GM12878 (cell line): ENCODE measurements around the gene TIMM50. TPM values are rescaled to one million over a fixed set of nuclear protein-coding genes. Genes with fewer than 3 reads are reported as not detected.
A peak's percentile ranks its signal among the peaks of the same experiment; 100 is the strongest.

Source experiments
- ATAC-seq: fragments of 200-7000 bp; cut with Tn5 transposase; 3 replicates; pipeline ENCODE4 v1.9.1; 2020; ENCODE audit warnings: mild to moderate bottlenecking, moderate library complexity
- BruUV-seq: library from RNA; stranded (reverse); fragments of 400-500 nt; replicated peaks from 2 replicates; lab custom pipeline; 2021; lab: Mats Ljungman, UMichigan
- CTCF ChIA-PET: fragments of 300-600 bp; sonication (Branson Sonifier 250); formaldehyde crosslinking; extraction: SDS; loops from one replicate; lab custom pipeline; 2021; ENCODE audit warnings: inconsistent platforms; lab: Yijun Ruan, JAX
- POLR2A ChIA-PET: fragments of 350-600 bp; formaldehyde crosslinking; extraction: SDS; loops from one replicate; lab custom pipeline; 2021; ENCODE audit warnings: inconsistent platforms; lab: Charles Lee
- RAD21 ChIA-PET: fragments of 300-600 bp; sonication (Branson Sonifier 250); formaldehyde crosslinking; loops from one replicate; lab custom pipeline; 2023; ENCODE audit warnings: antibody characterized with exemption; ENCODE audit not compliant: unreplicated experiment; lab: Charles Lee
- SMC1A ChIA-PET: fragments of 300-600 bp; sonication (Branson Sonifier 250); formaldehyde crosslinking; loops from one replicate; lab custom pipeline; 2023; ENCODE audit not compliant: unreplicated experiment, uncharacterized antibody; lab: Charles Lee
- DNase-seq: peaks from one replicate; pipeline ENCODE4 v3.0.0-alpha.2; 2011; ENCODE audit warnings: low read depth, low spot score
- FAIRE-seq: peaks from 3 replicates; lab custom pipeline; 2011; peaks lifted over from hg19 to GRCh38; lab: Jason Lieb, UNC
- H2AFZ ChIP-seq: 2 replicates; pipeline ENCODE4 v1.6.0; 2011; ENCODE audit warnings: low read depth, low read length, control low read depth; ENCODE audit not compliant: control insufficient read depth
- H3K27ac ChIP-seq: 2 replicates; pipeline ENCODE4 v1.5.1; 2011; ENCODE audit warnings: control low read depth; ENCODE audit not compliant: control insufficient read depth, insufficient read depth
- H3K27me3 ChIP-seq, 2 experiments: replicated peaks in 1 of 2; 2 replicates each; pipeline versions ENCODE4 v1.6.0 to v1.6.1; 2011; ENCODE audit warnings: low read length in 1 of 2; ENCODE audit not compliant: control insufficient read depth in 2 of 2, insufficient read depth in 2 of 2
- H3K36me3 ChIP-seq, 2 experiments: 2 replicates each; pipeline ENCODE4 v1.5.1; 2011; ENCODE audit warnings: low read length in 1 of 2; ENCODE audit not compliant: control insufficient read depth in 2 of 2, insufficient read depth in 2 of 2
- H3K4me1 ChIP-seq: 2 replicates; pipeline ENCODE4 v1.6.1; 2011; ENCODE audit warnings: mild to moderate bottlenecking, low read length, moderate library complexity, mixed read lengths; ENCODE audit not compliant: control insufficient read depth, insufficient read depth
- H3K4me2 ChIP-seq: 2 replicates; pipeline ENCODE4 v1.6.0; 2011; ENCODE audit warnings: control low read depth; ENCODE audit not compliant: control insufficient read depth, insufficient read depth
- H3K4me3 ChIP-seq: fragments of 200-600 bp; sonication (generic); 2 replicates; pipeline ENCODE4 v1.5.1; 2016
- H3K79me2 ChIP-seq: 2 replicates; pipeline ENCODE4 v1.6.0; 2011; ENCODE audit warnings: low read length; ENCODE audit not compliant: control insufficient read depth, insufficient read depth
- H3K9ac ChIP-seq: 2 replicates; pipeline ENCODE4 v1.8.0; 2011; ENCODE audit warnings: low read length, control low read depth, mixed read lengths; ENCODE audit not compliant: control insufficient read depth, insufficient read depth
- H3K9me3 ChIP-seq: replicated peaks from 3 replicates; pipeline ENCODE4 v1.5.1; 2011; ENCODE audit warnings: mild to moderate bottlenecking, low read length; ENCODE audit not compliant: control insufficient read depth, insufficient read depth
- H4K20me1 ChIP-seq: 2 replicates; pipeline ENCODE4 v1.6.0; 2011; ENCODE audit not compliant: control insufficient read depth, insufficient read depth
- ATF7 ChIP-seq: fragments of 450-650 bp; IDR thresholded peaks from 2 replicates; pipeline ENCODE4 v1.6.1; 2016; ENCODE audit warnings: low read depth, mild to moderate bottlenecking
- CHD4 ChIP-seq: fragments of 200-600 bp; sonication (generic); IDR thresholded peaks from 2 replicates; pipeline ENCODE4 v1.6.1; 2016; ENCODE audit warnings: mild to moderate bottlenecking
- CREB1 ChIP-seq: IDR thresholded peaks from 2 replicates; pipeline ENCODE4 v1.6.1; 2012; ENCODE audit warnings: low read depth, mild to moderate bottlenecking, inconsistent platforms
- GATAD2B ChIP-seq: fragments of 450-650 bp; conservative IDR thresholded peaks from 2 replicates; pipeline ENCODE4 v1.6.1; 2017; ENCODE audit warnings: low read depth, mild to moderate bottlenecking, moderate library complexity
- IKZF1 ChIP-seq: fragments of 450-650 bp; conservative IDR thresholded peaks from 2 replicates; pipeline ENCODE4 v1.6.1; 2017; ENCODE audit warnings: antibody characterized with exemption, mild to moderate bottlenecking
- IKZF2 ChIP-seq, 2 experiments: fragments of 450-650 bp; IDR thresholded peaks; 2 replicates each; pipeline ENCODE4 v1.6.1; 2017; ENCODE audit warnings: mild to moderate bottlenecking in 2 of 2, moderate library complexity in 2 of 2
- JUNB ChIP-seq: IDR thresholded peaks from 2 replicates; pipeline ENCODE4 v1.6.1; 2016; ENCODE audit warnings: antibody characterized with exemption, mild to moderate bottlenecking
- LARP7 ChIP-seq: fragments of 450-650 bp; IDR thresholded peaks from 2 replicates; pipeline ENCODE4 v1.6.1; 2017; ENCODE audit warnings: mild to moderate bottlenecking
- POLR2AphosphoS2 ChIP-seq: IDR thresholded peaks from 2 replicates; pipeline ENCODE4 v1.6.1; 2011; ENCODE audit warnings: low read depth, mild to moderate bottlenecking, low read length, improper control_type of control experiment, moderate library complexity
- RELA ChIP-seq: fragments of 450-650 bp; IDR thresholded peaks from 2 replicates; pipeline ENCODE4 v1.8.0; 2014; ENCODE audit warnings: borderline replicate concordance; ENCODE audit not compliant: partially characterized antibody
- SMARCA5 ChIP-seq: fragments of 450-650 bp; IDR thresholded peaks from 2 replicates; pipeline ENCODE4 v1.6.1; 2017; ENCODE audit warnings: mild to moderate bottlenecking
- STAT1 ChIP-seq: fragments of 450-650 bp; conservative IDR thresholded peaks from 2 replicates; pipeline ENCODE4 v1.6.1; 2014; ENCODE audit warnings: antibody characterized with exemption, mild to moderate bottlenecking
- TARDBP ChIP-seq: IDR thresholded peaks from 2 replicates; pipeline ENCODE4 v1.6.1; 2016; ENCODE audit warnings: borderline replicate concordance
- TCF3 ChIP-seq: IDR thresholded peaks from 2 replicates; pipeline ENCODE4 v1.6.1; 2012; ENCODE audit warnings: low read depth, mild to moderate bottlenecking, low read length, borderline replicate concordance; ENCODE audit not compliant: insufficient read depth
- TCF7 ChIP-seq: IDR thresholded peaks from 2 replicates; pipeline ENCODE4 v1.6.1; 2014; ENCODE audit warnings: antibody characterized with exemption, borderline replicate concordance
- ZNF384 ChIP-seq: IDR thresholded peaks from 2 replicates; pipeline ENCODE4 v1.6.1; 2012; ENCODE audit warnings: low read depth, mild to moderate bottlenecking, low read length, improper control_type of control experiment, borderline replicate concordance
- WGBS: methylation state at CpG from one replicate; pipeline ENCODE4 v1.1.6; 2016; ENCODE audit warnings: low lambda C conversion rate; ENCODE audit not compliant: insufficient replicate concordance, insufficient coverage; ENCODE audit errors: missing lambda C conversion rate; 5-methylcytosine and 5-hydroxymethylcytosine counted together
- in situ Hi-C: fragments of 300-500 bp; cut with MboI; formaldehyde crosslinking; loops from 9 replicates; pipeline ENCODE4 v1.14.3; 2018; ENCODE audit warnings: mixed read lengths
- intact Hi-C: fragments of 100-400 bp; cut with micrococcal nuclease; formaldehyde crosslinking; loops from one replicate; pipeline ENCODE4 v1.14.2; 2022; ENCODE audit not compliant: unreplicated experiment
- polyA plus RNA-seq, 11 experiments: library from polyadenylated mRNA; depleted of rRNA in 4 of 11; unstranded in 6 of 11; stranded (reverse) in 5 of 11; fragments of >200 nt; fragmentation: Nextera tagmentation in 4 of 11; fragmentation: Illumina TruSeq in 1 of 11; extraction: Ambion mirVana in 4 of 11; extraction: Trizol in 1 of 11; gene quantifications; 1 replicate in 1 of 11; 2 replicates in 10 of 11; pipeline versions ENCODE4 v1.2.1 to v1.2.3, GENCODE V29; 2011 to 2016; ENCODE audit warnings: inconsistent platforms in 2 of 11, missing spikeins in 2 of 11, low read depth in 1 of 11
- total RNA-seq, 4 experiments: library from RNA; depleted of rRNA in 3 of 4; stranded (reverse); fragments of >200 nt in 3 of 4; fragmentation: Illumina TruSeq in 1 of 4; extraction: Trizol in 1 of 4; gene quantifications; 2 replicates each; pipeline versions ENCODE4 v1.2.1 to v1.2.3, GENCODE V29; 2013 to 2021
- TF ChIP-seq, protein P1 (sequence below): IDR thresholded peaks from 2 replicates; pipeline ENCODE4 v1.6.1; 2012; ENCODE audit warnings: low read depth, low read length, improper control_type of control experiment
- TF ChIP-seq, protein P2 (sequence below): IDR thresholded peaks from 2 replicates; pipeline ENCODE4 v1.6.1; 2012; ENCODE audit warnings: low read depth, low read length, improper control_type of control experiment
- TF ChIP-seq, protein P3 (sequence below): fragments of 450-650 bp; IDR thresholded peaks from 2 replicates; pipeline ENCODE4 v1.6.1; 2016; ENCODE audit warnings: mild to moderate bottlenecking
- TF ChIP-seq, protein P4 (sequence below): IDR thresholded peaks from 2 replicates; pipeline ENCODE4 v1.6.1; 2011; ENCODE audit warnings: borderline replicate concordance, low read depth, mild to moderate bottlenecking, moderate library complexity, mixed read lengths, low read length; ENCODE audit not compliant: insufficient read depth; ENCODE audit errors: extremely low read length

TIMM50 gene
- total and polyA plus RNA-seq, 10 of the 15 experiments (the other 5 are each of a cell fraction or from before 2014, with no cell fraction given): 15.6 to 146 (median 101) TPM

DNA sequence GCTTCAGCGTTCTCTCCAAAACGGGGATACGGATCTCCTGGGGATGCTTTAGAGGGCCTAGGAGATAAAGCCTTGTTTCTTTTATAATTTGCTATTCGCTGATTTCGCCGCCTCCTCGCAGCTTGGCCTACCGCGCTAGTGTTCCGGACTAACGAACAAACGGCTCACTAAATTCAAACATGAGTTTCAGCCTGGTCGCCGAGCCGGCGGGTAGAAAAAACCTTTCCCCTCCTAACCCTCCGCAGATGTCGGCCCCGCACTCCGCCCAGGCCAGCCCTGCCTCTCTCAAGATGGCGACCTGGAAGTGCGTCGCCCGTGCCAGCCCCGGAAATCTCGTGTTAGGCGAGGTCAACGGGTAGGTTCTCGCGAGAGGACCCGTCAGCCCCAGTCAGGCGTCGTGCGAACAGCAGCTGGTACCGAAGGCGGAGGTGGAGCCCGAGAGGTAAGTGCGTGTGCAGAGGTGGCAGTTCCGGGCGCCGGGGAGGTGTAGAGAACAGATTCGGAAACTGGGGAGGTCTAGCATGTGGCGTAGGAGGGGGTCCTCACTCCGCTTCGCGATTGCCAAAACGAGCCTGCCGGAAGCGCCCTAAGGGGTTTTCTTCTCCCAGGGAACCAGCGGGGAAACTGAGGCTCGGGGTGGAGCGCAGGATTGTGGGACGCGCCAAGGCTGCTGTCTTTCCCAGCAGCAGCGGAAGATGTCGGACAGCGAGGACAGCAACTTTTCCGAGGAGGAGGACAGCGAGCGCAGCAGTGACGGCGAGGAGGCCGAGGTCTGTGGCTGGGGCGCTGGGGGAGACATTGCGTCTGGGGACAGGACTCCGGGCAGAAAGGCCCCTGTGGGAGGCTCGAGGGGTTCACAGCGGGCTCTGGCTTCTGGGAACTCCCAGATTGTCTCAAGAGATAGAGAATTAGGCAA lies 35.2 kb upstream of the TIMM50 start, which contains the start of gene SUPT5H:
Gene SUPT5H (plus strand): TSS at position 387 of the 916 bp plus-strand sequence. CDS start 309 bp downstream, at position 696.
- 1% methylated on average over 68 of the region's 68 CpGs for WGBS
- Histone ChIP-seq H3K9me3 (no peaks in the 10 kb centered on the region), H3K27me3 (no peaks in the 10 kb centered on the region), H3K4me3 (peak within 1 kb of the TSS; percentile 87), H3K36me3 (peaks cover 0 to 2% of the 10 kb centered on the region in 2 experiments; a peak in 1 of 4 replicates), H3K27ac (peak within 1 kb of the TSS; percentile 95), H3K4me2 (peak within 1 kb of the TSS; percentile 81), H3K4me1 (peaks cover 28% of the 10 kb centered on the region), H3K9ac (peak within 1 kb of the TSS; percentile 96), H4K20me1 (no peaks in the 10 kb centered on the region), H3K79me2 (peaks cover 61% of the 10 kb centered on the region), H2AFZ (peak within 1 kb of the TSS; percentile 82)
- in situ Hi-C loops (no loop called here), intact Hi-C loops (loop anchor here (2.0 to 5.0 kb wide), 3 partner anchors 52 to 227 kb away; partner anchors contain the start of genes DLL3, MED29 and PAF1)
- CTCF ChIA-PET: interaction anchor here (1.0 to 2.6 kb wide), 8 partner anchors 9 to 227 kb away, joined by 3 to 8 read pairs (median 6); partner anchors contain the start of genes PLEKHG2 and RPS16
- RAD21 ChIA-PET: interaction anchor here (0.8 to 1.7 kb wide), 2 partner anchors 10 to 34 kb away, joined by 3 to 9 read pairs; partner anchors contain the start of gene RPS16
- peak; percentile 90 for ATAC-seq
- BruUV-seq: TSS peak; percentile 87
- POLR2A ChIA-PET: interaction anchor here (0.6 to 3.9 kb wide), 9 partner anchors 10 to 806 kb away, joined by 3 to 40 read pairs (median 4); partner anchors contain the start of genes RPS16 and TIMM50
- SMC1A ChIA-PET: interaction anchor here (0.7 kb wide), 1 partner anchor 33 kb away, joined by 3 read pairs; no protein-coding TSS in a partner anchor
- DNase-seq: peak; percentile 97
- peak; percentile 88 for FAIRE-seq
- TF ChIP-seq SMARCA5 (peak; percentile 69; the same call in 1 of the 2 replicates), CREB1 (peak; percentile 94), TCF3 (peak; percentile 97), ZNF384 (peak; percentile 65; the same call in 1 of the 2 replicates), GATAD2B (peak; percentile 86), STAT1 (0 out of 2 replicates have a peak, but pooled peaks have one; percentile 53), POLR2AphosphoS2 (peak; percentile 57; the same call in 1 of the 2 replicates), IKZF2 (IDR thresholded peaks at IDR 0.05) (peak in 1 of 2 experiments; percentile 34; a peak in 1 of 4 replicates), IKZF1 (peak; percentile 83), ATF7 (0 out of 2 replicates have a peak, but pooled peaks have one; percentile 15), LARP7 (peak; percentile 81), JUNB (no peak), CHD4 (no peak), TCF7 (no peak), RELA (peak; percentile 17), TARDBP (peak; percentile 70)
- TF ChIP-seq, protein P1, sequence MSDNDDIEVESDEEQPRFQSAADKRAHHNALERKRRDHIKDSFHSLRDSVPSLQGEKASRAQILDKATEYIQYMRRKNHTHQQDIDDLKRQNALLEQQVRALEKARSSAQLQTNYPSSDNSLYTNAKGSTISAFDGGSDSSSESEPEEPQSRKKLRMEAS: peak; percentile 84
- TF ChIP-seq, protein P2, sequence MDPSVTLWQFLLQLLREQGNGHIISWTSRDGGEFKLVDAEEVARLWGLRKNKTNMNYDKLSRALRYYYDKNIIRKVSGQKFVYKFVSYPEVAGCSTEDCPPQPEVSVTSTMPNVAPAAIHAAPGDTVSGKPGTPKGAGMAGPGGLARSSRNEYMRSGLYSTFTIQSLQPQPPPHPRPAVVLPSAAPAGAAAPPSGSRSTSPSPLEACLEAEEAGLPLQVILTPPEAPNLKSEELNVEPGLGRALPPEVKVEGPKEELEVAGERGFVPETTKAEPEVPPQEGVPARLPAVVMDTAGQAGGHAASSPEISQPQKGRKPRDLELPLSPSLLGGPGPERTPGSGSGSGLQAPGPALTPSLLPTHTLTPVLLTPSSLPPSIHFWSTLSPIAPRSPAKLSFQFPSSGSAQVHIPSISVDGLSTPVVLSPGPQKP: peak; percentile 77
- TF ChIP-seq, protein P3, sequence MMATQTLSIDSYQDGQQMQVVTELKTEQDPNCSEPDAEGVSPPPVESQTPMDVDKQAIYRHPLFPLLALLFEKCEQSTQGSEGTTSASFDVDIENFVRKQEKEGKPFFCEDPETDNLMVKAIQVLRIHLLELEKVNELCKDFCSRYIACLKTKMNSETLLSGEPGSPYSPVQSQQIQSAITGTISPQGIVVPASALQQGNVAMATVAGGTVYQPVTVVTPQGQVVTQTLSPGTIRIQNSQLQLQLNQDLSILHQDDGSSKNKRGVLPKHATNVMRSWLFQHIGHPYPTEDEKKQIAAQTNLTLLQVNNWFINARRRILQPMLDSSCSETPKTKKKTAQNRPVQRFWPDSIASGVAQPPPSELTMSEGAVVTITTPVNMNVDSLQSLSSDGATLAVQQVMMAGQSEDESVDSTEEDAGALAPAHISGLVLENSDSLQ: peak; percentile 86
- TF ChIP-seq, protein P4, sequence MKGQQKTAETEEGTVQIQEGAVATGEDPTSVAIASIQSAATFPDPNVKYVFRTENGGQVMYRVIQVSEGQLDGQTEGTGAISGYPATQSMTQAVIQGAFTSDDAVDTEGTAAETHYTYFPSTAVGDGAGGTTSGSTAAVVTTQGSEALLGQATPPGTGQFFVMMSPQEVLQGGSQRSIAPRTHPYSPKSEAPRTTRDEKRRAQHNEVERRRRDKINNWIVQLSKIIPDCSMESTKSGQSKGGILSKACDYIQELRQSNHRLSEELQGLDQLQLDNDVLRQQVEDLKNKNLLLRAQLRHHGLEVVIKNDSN: no peak
